OCI-LY3 (cell line): ENCODE data around the gene XRCC4.

Source experiments
- H2AFZ ChIP-seq: fragments of 200-600, 300-600 bp; shearing (Covaris generic); 2 replicates; pipeline ENCODE4 v1.6.0; 2014; ENCODE audit warnings: antibody characterized with exemption, low read depth, low read length
- H3K27ac ChIP-seq: fragments of 200-600, 300-600 bp; sonication (generic); 2 replicates; pipeline ENCODE4 v1.5.1; 2014; ENCODE audit warnings: mild to moderate bottlenecking, low read length, moderate library complexity, mixed read lengths
- H3K27me3 ChIP-seq: fragments of 200-600, 300-600 bp; sonication (generic); 2 replicates; pipeline ENCODE4 v1.6.1; 2014; ENCODE audit warnings: low read depth, low read length, mixed read lengths
- H3K36me3 ChIP-seq: fragments of 200-600, 300-600 bp; sonication (generic); replicated peaks from 2 replicates; pipeline ENCODE3; 2014; ENCODE audit warnings: low read depth, low read length, mixed read lengths
- H3K4me1 ChIP-seq: fragments of 300-600, 200-600 bp; sonication (generic); 2 replicates; pipeline ENCODE4 v1.6.1; 2014; ENCODE audit warnings: low read length, mixed read lengths
- H3K4me2 ChIP-seq: fragments of 200-600, 300-600 bp; sonication (generic); 2 replicates; pipeline ENCODE4 v1.6.1; 2014; ENCODE audit warnings: low read length, mixed read lengths
- H3K4me3 ChIP-seq: fragments of 300-600, 200-600 bp; sonication (generic); 2 replicates; pipeline ENCODE4 v1.5.1; 2014; ENCODE audit warnings: antibody characterized with exemption, mild to moderate bottlenecking, low read length, moderate library complexity
- H3K79me2 ChIP-seq: fragments of 300-600, 200-600 bp; shearing (Covaris generic); 2 replicates; pipeline ENCODE4 v1.6.1; 2014; ENCODE audit warnings: mild to moderate bottlenecking, low read length, mixed read lengths
- H3K9ac ChIP-seq: fragments of 300-600, 200-600 bp; shearing (Covaris generic); 2 replicates; pipeline ENCODE4 v1.6.0; 2014; ENCODE audit warnings: mild to moderate bottlenecking, low read length, moderate library complexity
- H3K9me3 ChIP-seq: fragments of 200-600, 300-600 bp; shearing (Covaris generic); 2 replicates; pipeline ENCODE4 v1.6.1; 2014; ENCODE audit warnings: low read length, mixed read lengths; ENCODE audit not compliant: insufficient read depth
- H4K20me1 ChIP-seq: fragments of 200-600, 300-600 bp; sonication (generic); 2 replicates; pipeline ENCODE4 v1.6.1; 2016; ENCODE audit warnings: low read length, mixed read lengths; ENCODE audit not compliant: insufficient read depth
- EZH2phosphoT487 ChIP-seq: fragments of 200-600 bp; shearing (Covaris generic); IDR thresholded peaks from 2 replicates; pipeline ENCODE4 v1.6.1; 2018; ENCODE audit warnings: antibody characterized with exemption, mixed run types, low read depth
- TF ChIP-seq, protein P1 (sequence below): fragments of 200-600, 300-600 bp; sonication (generic); IDR thresholded peaks from 2 replicates; pipeline ENCODE4 v1.5.1; 2014; ENCODE audit warnings: antibody characterized with exemption, low read length, low read depth

Gene XRCC4

DNA sequence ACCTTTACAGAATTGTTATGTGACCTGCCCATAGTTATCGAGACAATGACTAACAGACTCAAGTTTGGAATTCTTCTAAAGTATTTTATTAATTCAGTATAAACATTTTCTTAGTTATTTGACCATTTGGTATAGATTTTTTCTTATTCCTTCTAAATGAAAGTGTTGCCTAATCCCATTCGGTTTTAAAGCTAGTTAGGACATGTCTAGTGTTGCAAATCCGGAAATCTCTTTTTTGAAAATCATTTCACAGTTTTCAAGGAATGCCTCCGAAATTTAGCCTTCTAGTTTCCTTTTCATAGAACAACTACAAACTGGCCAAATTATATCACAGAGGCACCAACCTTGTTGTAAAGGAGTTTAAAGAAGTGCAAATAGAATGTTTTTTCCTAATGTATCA is 171.8 kb downstream of the XRCC4 start:
- no peak for TF ChIP-seq EZH2phosphoT487
- TF ChIP-seq, protein P1, sequence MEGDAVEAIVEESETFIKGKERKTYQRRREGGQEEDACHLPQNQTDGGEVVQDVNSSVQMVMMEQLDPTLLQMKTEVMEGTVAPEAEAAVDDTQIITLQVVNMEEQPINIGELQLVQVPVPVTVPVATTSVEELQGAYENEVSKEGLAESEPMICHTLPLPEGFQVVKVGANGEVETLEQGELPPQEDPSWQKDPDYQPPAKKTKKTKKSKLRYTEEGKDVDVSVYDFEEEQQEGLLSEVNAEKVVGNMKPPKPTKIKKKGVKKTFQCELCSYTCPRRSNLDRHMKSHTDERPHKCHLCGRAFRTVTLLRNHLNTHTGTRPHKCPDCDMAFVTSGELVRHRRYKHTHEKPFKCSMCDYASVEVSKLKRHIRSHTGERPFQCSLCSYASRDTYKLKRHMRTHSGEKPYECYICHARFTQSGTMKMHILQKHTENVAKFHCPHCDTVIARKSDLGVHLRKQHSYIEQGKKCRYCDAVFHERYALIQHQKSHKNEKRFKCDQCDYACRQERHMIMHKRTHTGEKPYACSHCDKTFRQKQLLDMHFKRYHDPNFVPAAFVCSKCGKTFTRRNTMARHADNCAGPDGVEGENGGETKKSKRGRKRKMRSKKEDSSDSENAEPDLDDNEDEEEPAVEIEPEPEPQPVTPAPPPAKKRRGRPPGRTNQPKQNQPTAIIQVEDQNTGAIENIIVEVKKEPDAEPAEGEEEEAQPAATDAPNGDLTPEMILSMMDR = no peak
- Histone ChIP-seq H3K27ac (no peak overlapping the region), H3K9me3 (no peaks in the 10 kb centered on the region), H2AFZ (no peak overlapping the region), H3K79me2 (no peaks in the 10 kb centered on the region), H3K36me3 (no peaks in the 10 kb centered on the region), H4K20me1 (no peaks in the 10 kb centered on the region), H3K4me2 (no peak overlapping the region), H3K4me1 (no peaks in the 10 kb centered on the region), H3K27me3 (no peaks in the 10 kb centered on the region), H3K4me3 (no peak overlapping the region), H3K9ac (no peak overlapping the region)

DNA sequence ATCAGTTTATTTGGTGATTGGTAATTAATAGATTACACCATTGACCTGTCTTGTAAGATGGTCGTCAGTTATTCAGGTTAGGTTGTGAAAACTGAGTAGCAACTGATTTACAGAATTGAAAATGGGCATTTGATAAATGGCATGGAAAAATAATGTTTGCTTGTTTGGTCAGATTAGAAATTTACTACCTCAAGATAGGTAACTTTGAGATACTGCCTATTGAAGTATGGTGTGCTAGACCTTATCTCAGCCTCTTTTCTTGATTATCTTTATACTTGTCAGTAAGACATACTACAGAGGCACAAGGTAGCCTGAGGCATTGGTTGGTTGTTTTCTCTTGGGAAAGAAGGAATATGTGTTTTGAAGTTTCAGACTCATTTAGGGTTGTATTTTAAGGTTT is 174.5 kb downstream of the XRCC4 start:
- Histone ChIP-seq H4K20me1 (no peaks in the 10 kb centered on the region), H3K4me1 (no peaks in the 10 kb centered on the region), H3K9ac (no peak overlapping the region), H3K4me2 (no peak overlapping the region), H3K79me2 (no peaks in the 10 kb centered on the region), H3K27me3 (no peaks in the 10 kb centered on the region), H3K9me3 (no peaks in the 10 kb centered on the region), H2AFZ (no peak overlapping the region), H3K27ac (no peak overlapping the region), H3K36me3 (no peaks in the 10 kb centered on the region), H3K4me3 (no peak overlapping the region)
- TF ChIP-seq, protein P1 = no peak
- TF ChIP-seq EZH2phosphoT487 = no peak

DNA sequence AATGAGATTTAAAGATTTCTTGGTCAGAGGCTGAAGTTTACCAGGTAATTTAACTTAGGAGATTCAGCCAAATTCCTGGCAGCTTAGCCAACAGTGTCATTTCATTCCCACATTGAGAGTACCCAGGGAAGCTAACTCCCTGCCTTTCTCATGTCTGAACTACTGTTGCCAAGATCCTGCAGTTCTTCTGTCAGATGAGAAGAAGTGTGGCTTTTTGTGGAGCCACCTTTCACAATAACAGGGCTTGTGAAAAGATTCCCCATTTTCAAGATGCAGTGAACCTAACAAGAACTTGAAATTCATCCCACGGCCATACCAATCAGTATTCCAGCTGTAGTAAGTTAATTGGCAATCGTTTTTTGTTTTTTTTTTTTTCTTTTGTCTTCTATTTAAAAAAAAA is 176.4 kb downstream of the XRCC4 start:
- Histone ChIP-seq H3K4me1 (no peaks in the 10 kb centered on the region), H3K79me2 (no peaks in the 10 kb centered on the region), H3K36me3 (no peaks in the 10 kb centered on the region), H3K27me3 (no peaks in the 10 kb centered on the region), H2AFZ (no peak overlapping the region), H3K9ac (no peak overlapping the region), H4K20me1 (no peaks in the 10 kb centered on the region), H3K27ac (no peak overlapping the region), H3K9me3 (no peaks in the 10 kb centered on the region), H3K4me2 (no peak overlapping the region), H3K4me3 (no peak overlapping the region)
- no peak for TF ChIP-seq EZH2phosphoT487
- TF ChIP-seq, protein P1 = no peak

DNA sequence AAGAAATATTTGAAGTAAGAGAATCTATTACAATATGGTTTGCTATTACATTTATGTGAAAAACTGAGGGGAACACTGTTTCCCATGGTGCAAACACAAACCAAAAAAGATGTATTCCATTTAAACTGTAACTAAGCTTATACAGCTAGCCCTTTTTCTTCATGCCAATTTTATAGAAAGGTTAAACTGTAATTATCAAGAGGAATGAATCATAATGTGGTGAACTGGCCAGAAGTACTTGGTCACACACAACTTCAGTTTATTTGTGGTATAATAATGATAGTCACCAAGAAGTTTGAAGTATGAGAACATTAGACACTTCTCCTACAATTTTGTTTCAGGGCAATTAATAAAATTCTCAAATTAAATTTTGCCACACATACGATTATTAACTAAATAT is 177.9 kb downstream of the XRCC4 start:
- Histone ChIP-seq H3K4me2 (no peak overlapping the region), H3K4me1 (no peaks in the 10 kb centered on the region), H3K36me3 (no peaks in the 10 kb centered on the region), H3K9ac (no peak overlapping the region), H3K79me2 (no peaks in the 10 kb centered on the region), H3K27me3 (no peaks in the 10 kb centered on the region), H3K27ac (no peak overlapping the region), H3K9me3 (no peaks in the 10 kb centered on the region), H3K4me3 (no peak overlapping the region), H2AFZ (no peak overlapping the region), H4K20me1 (no peaks in the 10 kb centered on the region)
- TF ChIP-seq, protein P1 = no peak
- TF ChIP-seq EZH2phosphoT487 = no peak
